PFSK-1 (cell line): ENCODE data around the gene TMEM44.

ENCODE experiments used
- FOXP2 ChIP-seq: optimal IDR thresholded peaks from 2 replicates; pipeline ENCODE3; 2011; ENCODE audit warnings: borderline replicate concordance, control low read depth, inconsistent platforms; ENCODE audit not compliant: insufficient read depth; ENCODE audit errors: extremely low read length, extremely low read depth
- POLR2AphosphoS5 ChIP-seq: IDR thresholded peaks from 2 replicates; pipeline ENCODE4 v1.6.1; 2012; ENCODE audit warnings: low read depth, mild to moderate bottlenecking, control low read depth, low read length, moderate library complexity
- SIN3A ChIP-seq: IDR thresholded peaks from 2 replicates; pipeline ENCODE4 v1.6.1; 2012; ENCODE audit warnings: mild to moderate bottlenecking, low read length, moderate library complexity, borderline replicate concordance; ENCODE audit not compliant: insufficient read depth
- TAF1 ChIP-seq: IDR thresholded peaks from 2 replicates; pipeline ENCODE4 v1.6.1; 2012; ENCODE audit warnings: low read length, control low read depth, borderline replicate concordance; ENCODE audit not compliant: insufficient read depth
- TF ChIP-seq, protein P1 (sequence below), 2 experiments: IDR thresholded peaks; 2 replicates each; pipeline versions ENCODE4 v1.6.1 to v1.8.0; 2011 to 2012; ENCODE audit warnings: low read depth in 2 of 2, low read length in 2 of 2, control low read depth in 1 of 2, inconsistent platforms in 1 of 2, mild to moderate bottlenecking in 1 of 2, moderate library complexity in 1 of 2; ENCODE audit not compliant: insufficient read depth in 1 of 2

The TMEM44 gene

GRCh38 chr3:194617827-194618226, 15.4 kb downstream of the TMEM44 start:
- no peak for TF ChIP-seq FOXP2
- TF ChIP-seq, protein P1, sequence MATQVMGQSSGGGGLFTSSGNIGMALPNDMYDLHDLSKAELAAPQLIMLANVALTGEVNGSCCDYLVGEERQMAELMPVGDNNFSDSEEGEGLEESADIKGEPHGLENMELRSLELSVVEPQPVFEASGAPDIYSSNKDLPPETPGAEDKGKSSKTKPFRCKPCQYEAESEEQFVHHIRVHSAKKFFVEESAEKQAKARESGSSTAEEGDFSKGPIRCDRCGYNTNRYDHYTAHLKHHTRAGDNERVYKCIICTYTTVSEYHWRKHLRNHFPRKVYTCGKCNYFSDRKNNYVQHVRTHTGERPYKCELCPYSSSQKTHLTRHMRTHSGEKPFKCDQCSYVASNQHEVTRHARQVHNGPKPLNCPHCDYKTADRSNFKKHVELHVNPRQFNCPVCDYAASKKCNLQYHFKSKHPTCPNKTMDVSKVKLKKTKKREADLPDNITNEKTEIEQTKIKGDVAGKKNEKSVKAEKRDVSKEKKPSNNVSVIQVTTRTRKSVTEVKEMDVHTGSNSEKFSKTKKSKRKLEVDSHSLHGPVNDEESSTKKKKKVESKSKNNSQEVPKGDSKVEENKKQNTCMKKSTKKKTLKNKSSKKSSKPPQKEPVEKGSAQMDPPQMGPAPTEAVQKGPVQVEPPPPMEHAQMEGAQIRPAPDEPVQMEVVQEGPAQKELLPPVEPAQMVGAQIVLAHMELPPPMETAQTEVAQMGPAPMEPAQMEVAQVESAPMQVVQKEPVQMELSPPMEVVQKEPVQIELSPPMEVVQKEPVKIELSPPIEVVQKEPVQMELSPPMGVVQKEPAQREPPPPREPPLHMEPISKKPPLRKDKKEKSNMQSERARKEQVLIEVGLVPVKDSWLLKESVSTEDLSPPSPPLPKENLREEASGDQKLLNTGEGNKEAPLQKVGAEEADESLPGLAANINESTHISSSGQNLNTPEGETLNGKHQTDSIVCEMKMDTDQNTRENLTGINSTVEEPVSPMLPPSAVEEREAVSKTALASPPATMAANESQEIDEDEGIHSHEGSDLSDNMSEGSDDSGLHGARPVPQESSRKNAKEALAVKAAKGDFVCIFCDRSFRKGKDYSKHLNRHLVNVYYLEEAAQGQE (IDR thresholded peaks at IDR 0.05; ENCODE audit: insufficient read depth in 1 of 2, low read depth in 2 of 2, low read length in 2 of 2) = no peak
- TF ChIP-seq SIN3A = no peak
- no peak for TF ChIP-seq TAF1
- no peak for TF ChIP-seq POLR2AphosphoS5

GRCh38 chr3:194617143-194617671, 16.0 kb downstream of the TMEM44 start:
- TF ChIP-seq POLR2AphosphoS5 = no peak
- TF ChIP-seq SIN3A = no peak
- TF ChIP-seq FOXP2 = no peak
- TF ChIP-seq, protein P1 (IDR thresholded peaks at IDR 0.05; ENCODE audit: insufficient read depth in 1 of 2, low read depth in 2 of 2, low read length in 2 of 2) = no peak
- TF ChIP-seq TAF1 = no peak

DNA sequence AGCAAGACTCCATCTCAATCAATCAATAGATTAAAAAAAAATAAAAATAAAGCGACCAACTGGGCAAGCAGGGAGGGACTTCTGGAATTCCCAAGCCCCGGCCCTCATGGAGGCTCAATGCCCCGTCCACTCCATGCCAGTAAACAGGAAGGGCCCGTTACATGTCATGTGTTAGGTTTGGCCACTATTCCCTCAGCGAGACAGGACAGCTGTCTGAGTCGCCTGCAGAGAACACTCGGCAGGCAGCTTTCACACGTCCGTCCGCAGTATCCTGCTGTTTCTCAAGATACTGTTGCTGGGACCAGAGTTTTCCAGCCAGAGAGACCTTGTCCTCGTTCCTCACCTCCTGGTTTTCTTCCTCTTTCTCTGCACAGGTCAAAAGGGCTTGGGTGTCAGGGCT, 18.0 kb downstream of the TMEM44 start:
- no peak for TF ChIP-seq TAF1
- no peak for TF ChIP-seq SIN3A
- TF ChIP-seq POLR2AphosphoS5 = no peak
- TF ChIP-seq FOXP2 = no peak
- TF ChIP-seq, protein P1 (IDR thresholded peaks at IDR 0.05; ENCODE audit: insufficient read depth in 1 of 2, low read depth in 2 of 2, low read length in 2 of 2) = no peak

DNA sequence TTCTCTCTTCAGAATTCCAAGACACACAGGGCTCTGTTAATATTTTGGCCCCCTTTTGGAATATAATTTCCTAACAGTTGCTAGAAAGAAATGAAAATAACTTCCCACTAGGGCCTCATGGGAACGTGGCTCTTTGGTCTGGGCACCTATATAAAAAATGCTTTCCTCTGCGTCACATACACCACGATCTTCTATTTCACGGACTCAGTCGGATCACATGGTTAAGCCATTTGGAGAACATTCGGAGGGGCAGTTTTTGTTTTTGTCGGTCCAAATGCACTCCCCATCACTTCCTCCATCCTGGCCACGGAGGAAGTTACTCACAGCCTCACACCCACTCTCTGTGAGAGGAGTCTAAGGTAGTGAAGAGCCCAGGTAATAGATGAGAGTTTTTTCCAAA, 21.0 kb downstream of the TMEM44 start:
- TF ChIP-seq POLR2AphosphoS5 (no peak), FOXP2 (no peak), TAF1 (no peak), SIN3A (no peak)
- TF ChIP-seq, protein P1 (IDR thresholded peaks at IDR 0.05; ENCODE audit: insufficient read depth in 1 of 2, low read depth in 2 of 2, low read length in 2 of 2) = no peak

GRCh38 chr3:194610689-194611088, 22.5 kb downstream of the TMEM44 start:
- TF ChIP-seq TAF1 (no peak), SIN3A (no peak), FOXP2 (no peak), POLR2AphosphoS5 (no peak)
- TF ChIP-seq, protein P1 (IDR thresholded peaks at IDR 0.05; ENCODE audit: insufficient read depth in 1 of 2, low read depth in 2 of 2, low read length in 2 of 2) = no peak
